Hepatocyte (in vitro differentiated cells): Measurements from ENCODE around the gene CYSRT1. TPM values are rescaled to one million over a fixed set of nuclear protein-coding genes. Genes with fewer than 3 reads are reported as not detected.

Source experiments
- DNase-seq: peaks from one replicate; pipeline ENCODE4 v3.0.0-alpha.2; 2016; ENCODE audit warnings: low spot score
- H2AFZ ChIP-seq: fragments of 200-600 bp; sonication (generic); 2 replicates; pipeline ENCODE4 v1.6.0; 2016; ENCODE audit warnings: antibody characterized with exemption, mild to moderate bottlenecking
- H3K27ac ChIP-seq: fragments of 200-600 bp; sonication (generic); 2 replicates; pipeline ENCODE4 v1.5.1; 2016; ENCODE audit warnings: mild to moderate bottlenecking
- H3K27me3 ChIP-seq: fragments of 200-600 bp; sonication (generic); 2 replicates; pipeline ENCODE4 v1.6.1; 2016
- H3K36me3 ChIP-seq: fragments of 200-600 bp; sonication (generic); replicated peaks from 2 replicates; pipeline ENCODE4 v1.5.1; 2016; ENCODE audit warnings: low read depth; ENCODE audit not compliant: insufficient read depth
- H3K4me1 ChIP-seq: fragments of 200-600 bp; sonication (generic); 2 replicates; pipeline ENCODE4 v1.5.1; 2016; ENCODE audit warnings: mild to moderate bottlenecking, moderate library complexity; ENCODE audit not compliant: insufficient read depth
- H3K4me2 ChIP-seq: fragments of 200-600 bp; sonication (generic); 2 replicates; pipeline ENCODE4 v1.6.0; 2016
- H3K4me3 ChIP-seq: fragments of 200-600 bp; sonication (generic); 2 replicates; pipeline ENCODE4 v1.5.1; 2016; ENCODE audit warnings: mild to moderate bottlenecking
- H3K79me2 ChIP-seq: fragments of 200-600 bp; sonication (generic); 2 replicates; pipeline ENCODE4 v1.6.0; 2017; ENCODE audit warnings: mild to moderate bottlenecking
- H3K9me2 ChIP-seq: fragments of 200-600 bp; sonication (generic); replicated peaks from 2 replicates; pipeline ENCODE4 v1.6.0; 2017; ENCODE audit warnings: mild to moderate bottlenecking; ENCODE audit not compliant: insufficient read depth
- H3K9me3 ChIP-seq: fragments of 200-600 bp; sonication (generic); 2 replicates; pipeline ENCODE4 v1.5.1; 2016; ENCODE audit warnings: low read depth, mild to moderate bottlenecking
- H4K20me1 ChIP-seq: fragments of 200-600 bp; sonication (generic); 2 replicates; pipeline ENCODE4 v1.6.0; 2016; ENCODE audit warnings: mild to moderate bottlenecking; ENCODE audit not compliant: insufficient read depth, poor library complexity, severe bottlenecking
- EZH2 ChIP-seq: fragments of 200-600 bp; sonication (generic); IDR thresholded peaks from 2 replicates; pipeline ENCODE4 v1.6.1; 2016; ENCODE audit warnings: antibody characterized with exemption, mild to moderate bottlenecking, borderline replicate concordance
- EZH2phosphoT487 ChIP-seq: fragments of 200-600 bp; sonication (generic); IDR thresholded peaks from one replicate; pipeline ENCODE4 v1.6.1; 2018; ENCODE audit warnings: antibody characterized with exemption, mild to moderate bottlenecking, low read depth, moderate library complexity; ENCODE audit not compliant: unreplicated experiment, severe bottlenecking
- WGBS: methylation state at CpG from one replicate; pipeline ENCODE4 v1.1.6; 2016; ENCODE audit warnings: low lambda C conversion rate; ENCODE audit errors: missing lambda C conversion rate; 5-methylcytosine and 5-hydroxymethylcytosine counted together
- polyA plus RNA-seq: library from polyadenylated mRNA; unstranded; fragments of >200 nt; fragmentation: Nextera tagmentation; extraction: Ambion mirVana; gene quantifications from 2 replicates; pipeline ENCODE4 v1.2.1, GENCODE V29; 2016
- total RNA-seq: library from RNA; depleted of rRNA; stranded (reverse); fragments of >200 nt; gene quantifications from 2 replicates; pipeline ENCODE4 v1.2.3, GENCODE V29; 2014
- TF ChIP-seq, protein P1 (sequence below): fragments of 200-600 bp; sonication (generic); IDR thresholded peaks from 2 replicates; pipeline ENCODE4 v1.5.1; 2016; ENCODE audit warnings: antibody characterized with exemption, mild to moderate bottlenecking; ENCODE audit not compliant: poor library complexity

The CYSRT1 gene
- total and polyA plus RNA-seq, 2 experiments from 2014 or later = 1.4 to 2.1 TPM

DNA sequence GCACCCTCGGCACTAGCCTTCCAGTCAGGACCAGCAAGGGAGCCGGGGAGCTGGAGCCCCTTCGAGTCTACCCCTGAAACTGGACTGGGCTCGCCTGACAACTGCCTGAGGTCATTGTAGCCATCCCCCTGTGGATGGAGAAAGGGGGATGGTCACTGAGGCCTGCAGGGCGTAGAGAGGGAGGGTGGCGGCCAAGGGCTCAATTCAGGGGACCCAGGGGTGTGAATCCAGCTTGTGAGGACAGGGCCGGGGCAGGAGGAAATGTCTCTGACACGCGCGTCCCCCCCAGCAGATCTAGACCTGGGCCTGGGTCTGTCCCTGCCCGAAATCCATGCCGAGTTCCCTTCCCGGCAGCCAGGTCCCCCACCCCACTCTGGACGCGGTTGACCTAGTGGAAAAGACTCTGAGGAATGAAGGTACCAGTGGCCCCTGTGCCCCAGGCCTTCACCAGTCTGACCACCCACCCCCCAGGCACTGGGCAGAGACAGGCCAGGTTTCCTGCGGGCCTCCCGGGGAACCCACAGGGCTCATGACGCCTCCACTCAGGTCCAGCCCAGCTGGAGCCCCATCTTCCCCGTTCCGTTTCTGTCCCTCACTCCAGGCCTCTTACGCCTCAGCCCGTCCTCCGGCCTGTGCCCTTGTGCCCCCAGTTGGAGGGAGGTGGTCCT, 6.5 kb downstream of the CYSRT1 start:
- Histone ChIP-seq H3K4me1 (peaks cover 47% of the 10 kb centered on the region), H3K4me3 (no peak overlapping the region), H3K27ac (peak overlapping the region; percentile 87), H3K9me2 (no peaks in the 10 kb centered on the region), H3K9me3 (no peaks in the 10 kb centered on the region), H3K27me3 (no peaks in the 10 kb centered on the region), H3K79me2 (no peaks in the 10 kb centered on the region), H3K4me2 (no peak overlapping the region), H3K36me3 (no peaks in the 10 kb centered on the region), H4K20me1 (no peaks in the 10 kb centered on the region), H2AFZ (no peak overlapping the region)
- DNase-seq = no peak
- no peak for TF ChIP-seq EZH2phosphoT487
- 94% methylated on average over 22 of the region's 23 CpGs for WGBS

DNA sequence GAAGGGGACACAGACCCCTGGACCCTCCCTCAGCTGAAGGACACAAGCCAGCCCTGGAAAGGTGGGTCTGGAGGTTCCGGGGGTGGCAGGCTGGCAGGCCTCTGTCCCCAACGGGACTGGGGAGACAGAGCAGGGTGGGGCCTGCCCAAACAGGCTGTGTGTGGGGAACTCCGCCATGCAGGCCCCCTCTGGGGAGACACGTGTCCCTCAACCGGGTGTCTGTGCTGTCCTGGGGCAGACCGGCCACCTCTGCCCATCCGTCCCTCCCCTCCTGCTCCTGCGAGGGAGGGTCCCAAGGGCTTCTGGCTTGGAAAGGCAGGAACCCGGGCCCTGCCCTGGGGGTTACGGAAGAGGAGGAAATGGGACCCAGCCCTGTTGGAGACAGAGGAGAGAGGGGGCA, 7.1 kb downstream of the CYSRT1 start:
- H3K4me2 ChIP-seq = no peak overlapping the region
- no peak for DNase-seq
- no peaks in the 10 kb centered on the region for H3K9me3 ChIP-seq
- no peaks in the 10 kb centered on the region for H3K36me3 ChIP-seq
- TF ChIP-seq EZH2phosphoT487 = no peak
- TF ChIP-seq EZH2 = no peak
- TF ChIP-seq, protein P1, sequence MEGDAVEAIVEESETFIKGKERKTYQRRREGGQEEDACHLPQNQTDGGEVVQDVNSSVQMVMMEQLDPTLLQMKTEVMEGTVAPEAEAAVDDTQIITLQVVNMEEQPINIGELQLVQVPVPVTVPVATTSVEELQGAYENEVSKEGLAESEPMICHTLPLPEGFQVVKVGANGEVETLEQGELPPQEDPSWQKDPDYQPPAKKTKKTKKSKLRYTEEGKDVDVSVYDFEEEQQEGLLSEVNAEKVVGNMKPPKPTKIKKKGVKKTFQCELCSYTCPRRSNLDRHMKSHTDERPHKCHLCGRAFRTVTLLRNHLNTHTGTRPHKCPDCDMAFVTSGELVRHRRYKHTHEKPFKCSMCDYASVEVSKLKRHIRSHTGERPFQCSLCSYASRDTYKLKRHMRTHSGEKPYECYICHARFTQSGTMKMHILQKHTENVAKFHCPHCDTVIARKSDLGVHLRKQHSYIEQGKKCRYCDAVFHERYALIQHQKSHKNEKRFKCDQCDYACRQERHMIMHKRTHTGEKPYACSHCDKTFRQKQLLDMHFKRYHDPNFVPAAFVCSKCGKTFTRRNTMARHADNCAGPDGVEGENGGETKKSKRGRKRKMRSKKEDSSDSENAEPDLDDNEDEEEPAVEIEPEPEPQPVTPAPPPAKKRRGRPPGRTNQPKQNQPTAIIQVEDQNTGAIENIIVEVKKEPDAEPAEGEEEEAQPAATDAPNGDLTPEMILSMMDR = no peak
- H3K4me1 ChIP-seq = peaks cover 47% of the 10 kb centered on the region
- H3K9me2 ChIP-seq = no peaks in the 10 kb centered on the region
- no peak overlapping the region for H2AFZ ChIP-seq
- no peaks in the 10 kb centered on the region for H3K27me3 ChIP-seq
- H3K79me2 ChIP-seq = peaks cover 5% of the 10 kb centered on the region
- no peak overlapping the region for H3K27ac ChIP-seq
- H3K4me3 ChIP-seq = no peak overlapping the region
- H4K20me1 ChIP-seq = no peaks in the 10 kb centered on the region
- WGBS = 84% methylated on average over 10 of the region's 10 CpGs

DNA sequence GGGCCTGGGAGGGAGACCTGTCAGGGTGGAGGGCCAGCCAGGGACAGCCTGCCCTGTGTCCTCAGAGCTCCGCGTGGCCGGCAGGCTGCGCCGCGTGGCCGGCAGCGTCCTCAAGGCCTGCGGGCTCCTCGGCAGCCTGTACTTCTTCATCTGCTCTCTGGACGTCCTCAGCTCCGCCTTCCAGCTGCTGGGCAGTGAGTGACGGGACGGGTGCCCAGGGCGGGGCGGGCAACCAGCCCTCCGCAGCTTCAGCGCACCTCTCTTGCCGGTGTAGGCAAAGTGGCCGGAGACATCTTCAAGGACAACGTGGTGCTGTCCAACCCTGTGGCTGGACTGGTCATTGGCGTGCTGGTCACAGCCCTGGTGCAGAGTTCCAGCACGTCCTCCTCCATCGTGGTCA, 7.5 kb downstream of the CYSRT1 start:
- no peaks in the 10 kb centered on the region for H4K20me1 ChIP-seq
- no peak for DNase-seq
- H3K36me3 ChIP-seq = no peaks in the 10 kb centered on the region
- H3K27ac ChIP-seq = no peak overlapping the region
- H3K4me1 ChIP-seq = peaks cover 44% of the 10 kb centered on the region
- TF ChIP-seq, protein P1 = no peak
- no peak for TF ChIP-seq EZH2
- no peak for TF ChIP-seq EZH2phosphoT487
- H3K9me3 ChIP-seq = no peaks in the 10 kb centered on the region
- WGBS = 89% methylated on average over 24 of the region's 24 CpGs
- no peaks in the 10 kb centered on the region for H3K27me3 ChIP-seq
- H2AFZ ChIP-seq = no peak overlapping the region
- H3K4me2 ChIP-seq = no peak overlapping the region
- H3K4me3 ChIP-seq = no peak overlapping the region
- no peaks in the 10 kb centered on the region for H3K9me2 ChIP-seq
- peaks cover 9% of the 10 kb centered on the region for H3K79me2 ChIP-seq

DNA sequence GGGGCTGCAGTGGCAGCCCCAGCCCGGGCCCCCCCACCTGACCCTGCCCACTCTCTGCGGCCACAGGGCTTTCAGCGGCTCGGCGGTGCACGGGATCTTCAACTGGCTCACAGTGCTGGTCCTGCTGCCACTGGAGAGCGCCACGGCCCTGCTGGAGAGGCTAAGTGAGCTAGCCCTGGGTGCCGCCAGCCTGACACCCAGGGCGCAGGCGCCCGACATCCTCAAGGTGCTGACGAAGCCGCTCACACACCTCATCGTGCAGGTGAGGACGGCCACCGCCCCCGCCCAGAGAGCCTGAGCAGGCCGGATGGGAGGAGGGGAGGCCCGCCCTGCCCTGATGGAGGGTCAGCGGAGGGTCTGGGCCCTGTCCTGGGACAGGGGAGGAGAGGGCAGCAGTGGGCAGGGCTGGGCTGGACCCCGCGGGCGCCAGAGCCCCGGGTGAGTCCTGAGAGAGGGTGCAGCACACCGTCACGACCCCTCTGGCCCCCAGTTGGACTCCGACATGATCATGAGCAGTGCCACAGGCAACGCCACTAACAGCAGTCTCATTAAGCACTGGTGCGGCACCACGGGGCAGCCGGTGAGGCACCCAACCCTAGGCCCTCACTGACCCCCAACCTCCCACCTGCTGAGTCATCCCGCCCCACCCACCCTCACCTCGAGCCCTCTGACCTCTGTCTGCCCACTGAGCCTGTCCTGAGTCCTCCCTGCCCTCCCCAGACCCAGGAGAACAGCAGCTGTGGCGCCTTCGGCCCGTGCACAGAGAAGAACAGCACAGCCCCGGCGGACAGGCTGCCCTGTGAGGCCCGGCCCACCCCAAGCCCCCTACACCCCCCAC, 8.4 kb downstream of the CYSRT1 start:
- H3K79me2 ChIP-seq = peaks cover 18% of the 10 kb centered on the region
- H3K27me3 ChIP-seq = no peaks in the 10 kb centered on the region
- no peaks in the 10 kb centered on the region for H3K9me2 ChIP-seq
- no peak overlapping the region for H2AFZ ChIP-seq
- H3K4me2 ChIP-seq = no peak overlapping the region
- H4K20me1 ChIP-seq = no peaks in the 10 kb centered on the region
- no peak for TF ChIP-seq EZH2
- TF ChIP-seq EZH2phosphoT487 = no peak
- TF ChIP-seq, protein P1 = no peak
- no peak for DNase-seq
- WGBS = 86% methylated on average over 21 of the region's 40 CpGs
- H3K4me1 ChIP-seq = peaks cover 37% of the 10 kb centered on the region
- no peaks in the 10 kb centered on the region for H3K9me3 ChIP-seq
- no peak overlapping the region for H3K27ac ChIP-seq
- H3K4me3 ChIP-seq = no peak overlapping the region
- H3K36me3 ChIP-seq = no peaks in the 10 kb centered on the region
